22Rv1 (cell line): ENCODE measurements around the gene AGXT2.

Experiments used
- ZFX ChIP-seq: fragments of 450-650 bp; IDR thresholded peaks from 2 replicates; pipeline ENCODE4 v1.6.1; 2017; ENCODE audit warnings: antibody characterized with exemption, borderline replicate concordance
- TF ChIP-seq, protein P1 (sequence below): fragments of 450-650 bp; IDR thresholded peaks from 2 replicates; pipeline ENCODE4 v1.5.1; 2017; ENCODE audit warnings: mild to moderate bottlenecking

DNA sequence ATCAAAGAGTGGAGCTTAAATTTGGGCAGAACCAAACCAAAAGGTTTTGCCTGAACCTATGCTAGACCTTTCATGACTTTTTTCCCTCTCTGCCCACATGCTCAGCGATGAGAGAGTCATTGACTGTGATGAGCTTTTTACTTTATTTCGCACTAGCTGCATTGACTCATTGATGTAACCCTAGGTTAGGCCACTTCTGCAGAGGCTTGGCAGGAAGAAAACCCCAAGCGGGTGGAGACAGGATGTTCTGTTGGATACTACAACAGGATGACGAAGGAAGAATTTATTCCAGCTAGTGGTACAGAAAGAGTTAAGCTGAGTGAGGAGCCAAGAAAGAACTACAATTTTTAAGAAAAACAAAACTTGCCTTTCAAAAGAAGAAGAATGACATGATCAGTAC is 18.4 kb downstream of the AGXT2 start:
- TF ChIP-seq, protein P1, sequence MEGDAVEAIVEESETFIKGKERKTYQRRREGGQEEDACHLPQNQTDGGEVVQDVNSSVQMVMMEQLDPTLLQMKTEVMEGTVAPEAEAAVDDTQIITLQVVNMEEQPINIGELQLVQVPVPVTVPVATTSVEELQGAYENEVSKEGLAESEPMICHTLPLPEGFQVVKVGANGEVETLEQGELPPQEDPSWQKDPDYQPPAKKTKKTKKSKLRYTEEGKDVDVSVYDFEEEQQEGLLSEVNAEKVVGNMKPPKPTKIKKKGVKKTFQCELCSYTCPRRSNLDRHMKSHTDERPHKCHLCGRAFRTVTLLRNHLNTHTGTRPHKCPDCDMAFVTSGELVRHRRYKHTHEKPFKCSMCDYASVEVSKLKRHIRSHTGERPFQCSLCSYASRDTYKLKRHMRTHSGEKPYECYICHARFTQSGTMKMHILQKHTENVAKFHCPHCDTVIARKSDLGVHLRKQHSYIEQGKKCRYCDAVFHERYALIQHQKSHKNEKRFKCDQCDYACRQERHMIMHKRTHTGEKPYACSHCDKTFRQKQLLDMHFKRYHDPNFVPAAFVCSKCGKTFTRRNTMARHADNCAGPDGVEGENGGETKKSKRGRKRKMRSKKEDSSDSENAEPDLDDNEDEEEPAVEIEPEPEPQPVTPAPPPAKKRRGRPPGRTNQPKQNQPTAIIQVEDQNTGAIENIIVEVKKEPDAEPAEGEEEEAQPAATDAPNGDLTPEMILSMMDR: no peak
- no peak for TF ChIP-seq ZFX
